ENCODE data around the gene ZBTB20.

Gene ZBTB20

DNA sequence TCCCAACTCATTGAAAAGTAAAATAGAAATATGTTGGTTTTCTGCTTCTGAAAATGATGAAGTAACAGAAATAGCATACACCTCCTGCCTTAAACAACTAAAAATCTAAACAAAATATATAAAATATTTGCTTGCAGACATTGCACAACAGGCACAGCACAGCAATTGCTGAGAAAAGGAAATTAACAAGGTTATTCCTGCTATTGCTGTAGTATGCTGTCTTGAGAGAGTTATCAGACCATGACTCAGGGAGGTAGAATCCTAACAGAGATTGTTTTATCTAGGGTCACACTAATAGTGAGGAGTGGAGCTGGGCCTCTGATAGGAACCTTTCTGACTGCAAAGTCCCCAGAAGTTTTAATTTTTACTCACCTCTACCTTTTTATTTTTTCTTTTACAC, 72.6 kb downstream of the ZBTB20 start:
- no peak for DNase-seq (ENCODE audit: low read depth in 1 of 2, low spot score in 1 of 2)
- no peak for TF ChIP-seq JUND (IDR thresholded peaks at IDR 0.05; ENCODE audit: low read depth)
- in situ Hi-C loops (cut with HindIII; ENCODE audit: low pct_unique_long_range_greater_than_20kb, low sequenced_read_pairs): no loop called here

DNA sequence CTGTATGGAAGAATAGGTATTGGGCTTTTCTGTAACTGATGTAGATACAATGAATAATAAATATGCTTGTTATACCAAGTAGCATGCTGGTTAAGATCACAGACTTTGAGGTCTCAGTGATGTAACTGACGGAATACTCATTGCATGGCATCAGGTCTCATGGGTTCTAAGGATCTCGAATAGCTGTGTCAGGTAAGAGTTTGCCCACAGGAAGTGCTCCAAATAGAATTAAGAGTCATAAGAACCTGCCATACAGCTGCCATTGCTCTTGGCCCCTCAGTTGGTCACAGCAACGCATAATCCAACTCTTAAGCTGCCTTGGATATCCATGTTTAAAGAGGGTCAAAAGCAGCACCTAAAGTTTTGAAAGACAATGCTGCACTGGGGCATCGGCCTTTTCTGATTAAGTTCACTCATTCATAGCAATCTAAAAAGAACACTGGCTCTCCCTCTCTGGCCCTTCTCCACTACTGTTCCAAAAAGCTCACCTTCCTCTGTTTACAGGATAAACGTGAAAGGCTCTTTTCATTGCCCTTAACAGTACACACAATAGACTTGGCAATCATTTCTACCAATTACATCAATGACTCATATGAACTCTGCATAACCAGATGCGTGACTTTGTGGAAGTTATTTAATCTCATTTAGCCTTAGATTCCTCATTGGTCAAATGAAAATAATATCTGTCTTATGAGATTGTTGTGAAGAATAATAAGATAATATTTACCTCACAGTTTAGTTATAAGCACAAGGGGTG, 74.6 kb downstream of the ZBTB20 start:
- DNase-seq (ENCODE audit: low read depth in 1 of 2, low spot score in 1 of 2): no peak
- in situ Hi-C loops (cut with HindIII; ENCODE audit: low pct_unique_long_range_greater_than_20kb, low sequenced_read_pairs): no loop called here
- no peak for TF ChIP-seq JUND (IDR thresholded peaks at IDR 0.05; ENCODE audit: low read depth)

DNA sequence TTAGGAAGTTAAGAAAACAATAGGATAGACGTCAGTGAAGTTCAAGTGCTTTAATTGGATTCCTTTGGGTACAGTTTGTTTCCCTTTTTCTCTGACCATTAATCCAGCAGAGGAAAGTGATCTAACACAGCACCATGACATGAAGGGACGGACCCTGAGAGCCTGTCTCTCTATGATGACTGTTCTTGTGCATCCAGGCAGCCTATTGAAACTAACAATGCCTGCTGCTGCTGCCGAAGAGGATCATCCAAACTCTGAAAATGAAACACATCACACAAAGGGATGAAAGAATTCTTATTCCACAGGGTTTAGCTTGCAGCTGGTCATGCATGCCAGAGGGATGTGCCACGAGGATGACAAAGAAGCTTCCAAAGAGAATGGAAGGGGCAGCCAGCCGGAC, 75.5 kb downstream of the ZBTB20 start:
- in situ Hi-C loops (cut with HindIII; ENCODE audit: low pct_unique_long_range_greater_than_20kb, low sequenced_read_pairs): no loop called here

DNA sequence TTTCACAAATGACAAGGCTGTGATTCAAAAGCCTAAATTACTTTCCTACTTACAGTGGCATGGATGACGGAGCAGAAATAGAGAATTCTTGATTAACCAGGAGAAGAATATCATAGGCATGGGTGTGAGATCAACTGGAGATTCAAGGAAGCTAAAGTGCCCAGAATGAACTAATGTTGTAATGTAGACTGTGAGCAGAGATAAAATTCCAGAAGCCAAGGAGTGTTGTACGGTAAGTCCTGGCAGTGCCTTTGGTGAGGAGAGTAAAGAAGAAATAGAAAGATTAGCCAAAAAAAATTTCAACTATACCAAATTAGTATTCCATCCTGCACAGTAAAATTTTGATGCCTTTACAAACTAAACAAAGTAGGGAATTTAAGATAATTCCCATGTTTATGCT, 75.9 kb downstream of the ZBTB20 start:
- TF ChIP-seq JUND (IDR thresholded peaks at IDR 0.05; ENCODE audit: low read depth): no peak
- no peak for DNase-seq (ENCODE audit: low read depth in 1 of 2, low spot score in 1 of 2)
- in situ Hi-C loops (cut with HindIII; ENCODE audit: low pct_unique_long_range_greater_than_20kb, low sequenced_read_pairs): no loop called here

More for the DNA sequence above, 75.5 kb downstream of the ZBTB20 start:
- no peak for TF ChIP-seq JUND (IDR thresholded peaks at IDR 0.05; ENCODE audit: low read depth)
- DNase-seq (ENCODE audit: low read depth in 1 of 2, low spot score in 1 of 2): no peak

DNA sequence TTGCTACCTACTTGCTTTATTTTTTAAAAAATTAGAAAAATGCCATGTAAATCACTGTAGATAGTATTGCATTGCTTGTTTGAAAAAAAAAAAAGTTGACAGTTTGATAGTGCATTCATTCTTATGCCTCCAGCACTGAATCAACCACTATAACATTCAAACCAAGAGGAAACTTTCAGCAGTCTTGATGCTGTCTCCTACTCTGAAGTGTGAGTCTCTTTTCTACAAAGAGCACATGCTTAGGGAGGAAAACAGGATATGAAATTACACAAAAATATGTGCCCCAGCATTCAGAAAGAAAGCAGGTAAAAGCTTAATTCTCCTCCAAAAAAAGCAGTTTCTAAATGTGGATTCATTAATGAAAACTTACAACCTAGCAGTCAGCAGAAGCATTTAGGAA, 78.3 kb downstream of the ZBTB20 start:
- in situ Hi-C loops (cut with HindIII; ENCODE audit: low pct_unique_long_range_greater_than_20kb, low sequenced_read_pairs): no loop called here
- no peak for TF ChIP-seq JUND (IDR thresholded peaks at IDR 0.05; ENCODE audit: low read depth)
- DNase-seq (ENCODE audit: low read depth in 1 of 2, low spot score in 1 of 2): no peak

DNA sequence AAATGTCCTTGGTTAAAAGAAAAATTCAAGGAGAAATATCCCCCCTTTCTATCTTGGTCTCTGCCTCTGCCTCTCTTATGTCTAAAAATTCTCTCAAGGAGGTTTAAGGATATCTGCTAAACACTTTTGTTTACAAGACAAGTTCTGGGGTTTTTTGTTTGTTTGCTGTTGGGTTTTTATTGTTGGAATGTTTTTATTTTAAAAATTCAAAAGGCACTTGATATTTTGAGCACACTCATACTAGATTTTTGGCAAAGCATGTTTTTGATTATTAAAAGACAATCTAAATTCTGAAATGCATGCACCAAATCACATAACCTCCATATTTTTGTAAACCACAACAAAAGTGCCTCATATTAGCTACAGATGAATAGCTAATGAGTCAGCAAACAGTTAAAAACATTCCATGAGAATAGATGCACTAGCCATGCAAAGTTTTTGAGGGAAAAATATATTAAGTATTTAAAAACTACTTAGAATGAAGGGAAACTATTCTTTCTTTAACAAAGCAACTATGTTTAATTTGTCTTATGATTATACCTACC, 84.6 kb downstream of the ZBTB20 start:
- DNase-seq (ENCODE audit: low read depth in 1 of 2, low spot score in 1 of 2): no peak
- no peak for TF ChIP-seq JUND (IDR thresholded peaks at IDR 0.05; ENCODE audit: low read depth)
- in situ Hi-C loops (cut with HindIII; ENCODE audit: low pct_unique_long_range_greater_than_20kb, low sequenced_read_pairs): no loop called here

DNA sequence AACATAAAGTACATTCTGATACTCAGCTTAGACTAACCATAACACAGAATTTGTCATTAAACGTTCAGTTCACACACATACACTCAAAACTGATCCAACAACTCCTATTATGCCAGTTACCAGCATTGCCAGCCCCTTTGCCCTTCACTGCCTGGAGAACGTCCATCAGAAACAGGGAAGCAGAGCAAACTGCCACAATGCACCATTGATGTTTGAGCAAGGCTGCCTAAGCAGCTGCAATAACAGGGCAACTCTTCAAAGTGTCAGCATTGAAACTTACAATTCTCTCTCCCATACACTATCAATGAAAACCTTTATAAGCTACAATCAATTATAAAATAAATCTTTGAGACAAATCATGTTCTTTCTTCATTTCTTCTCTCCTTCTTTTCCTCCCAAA, 85.1 kb downstream of the ZBTB20 start:
- in situ Hi-C loops (cut with HindIII; ENCODE audit: low pct_unique_long_range_greater_than_20kb, low sequenced_read_pairs): no loop called here
- no peak for DNase-seq (ENCODE audit: low read depth in 1 of 2, low spot score in 1 of 2)
- TF ChIP-seq JUND (IDR thresholded peaks at IDR 0.05; ENCODE audit: low read depth): no peak

DNA sequence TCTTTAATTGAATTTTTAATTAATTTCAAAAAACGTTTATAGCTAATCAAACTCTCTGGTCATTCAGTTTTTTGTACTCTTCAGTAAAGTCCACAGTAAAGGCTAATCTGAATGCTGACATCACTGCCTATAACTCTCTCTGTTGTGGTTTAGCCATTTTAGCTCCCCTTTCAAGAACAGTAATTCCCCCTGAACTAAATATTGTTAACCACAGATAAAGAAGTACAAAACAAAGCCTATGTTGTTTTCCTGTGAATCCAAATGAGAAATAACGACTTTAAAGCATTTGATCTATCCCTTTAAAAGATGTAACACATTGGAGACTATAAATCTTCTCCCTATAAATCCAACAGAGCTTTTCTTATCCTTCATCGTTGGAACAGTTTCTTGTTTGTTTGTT, 94.2 kb downstream of the ZBTB20 start:
- in situ Hi-C loops (cut with HindIII; ENCODE audit: low pct_unique_long_range_greater_than_20kb, low sequenced_read_pairs): no loop called here
- no peak for DNase-seq (ENCODE audit: low read depth in 1 of 2, low spot score in 1 of 2)
- no peak for TF ChIP-seq JUND (IDR thresholded peaks at IDR 0.05; ENCODE audit: low read depth)

DNA sequence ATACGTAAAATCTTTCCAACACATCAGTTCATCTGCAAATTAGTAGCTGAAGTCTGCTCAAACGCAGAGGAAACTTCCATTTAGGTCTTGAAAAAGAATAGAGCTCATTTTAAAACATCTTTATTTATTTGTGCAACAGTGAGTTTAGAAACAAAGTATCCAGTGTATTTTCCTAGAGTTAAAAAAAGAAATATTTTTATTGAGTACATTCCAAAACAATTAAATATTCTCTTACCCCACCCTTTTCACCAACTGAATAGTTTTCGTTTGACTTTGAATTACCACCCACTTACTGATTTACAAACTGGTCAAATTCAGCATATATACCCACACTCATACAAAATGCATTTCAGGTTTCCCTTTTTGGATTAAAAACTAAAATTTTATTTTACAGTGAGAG, 104.7 kb downstream of the ZBTB20 start:
- no peak for DNase-seq (ENCODE audit: low read depth in 1 of 2, low spot score in 1 of 2)
- in situ Hi-C loops (cut with HindIII; ENCODE audit: low pct_unique_long_range_greater_than_20kb, low sequenced_read_pairs): no loop called here
- TF ChIP-seq JUND (IDR thresholded peaks at IDR 0.05; ENCODE audit: low read depth): no peak

DNA sequence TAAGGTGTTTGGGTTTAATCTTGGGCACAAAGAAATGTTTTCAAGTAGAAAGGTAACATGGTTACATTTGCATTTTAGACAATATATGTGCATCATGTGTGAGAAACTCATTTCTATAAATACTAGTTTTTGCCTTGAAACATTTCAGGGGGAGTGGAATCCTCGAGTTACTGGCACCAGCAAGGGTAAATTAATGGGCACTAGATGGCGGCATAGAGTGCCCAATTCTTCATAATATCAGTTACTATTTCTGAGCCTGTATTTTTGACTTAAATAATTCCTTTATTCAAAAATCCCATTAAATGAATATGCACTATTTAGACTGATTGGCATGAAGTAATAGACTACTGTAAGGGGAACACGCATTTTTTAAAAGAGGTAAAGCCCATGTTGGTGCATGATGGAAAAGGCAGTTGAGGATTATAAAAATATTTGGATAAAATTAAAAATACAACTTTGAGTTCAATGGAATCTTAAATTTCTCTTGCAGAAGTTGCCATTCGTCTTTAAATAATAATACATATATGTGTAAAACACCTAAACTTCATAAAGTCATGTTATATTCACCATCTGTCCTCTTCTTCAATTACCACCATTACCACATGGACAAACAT, 106.3 kb downstream of the ZBTB20 start:
- in situ Hi-C loops (cut with HindIII; ENCODE audit: low pct_unique_long_range_greater_than_20kb, low sequenced_read_pairs): no loop called here
- no peak for TF ChIP-seq JUND (IDR thresholded peaks at IDR 0.05; ENCODE audit: low read depth)
- DNase-seq (ENCODE audit: low read depth in 1 of 2, low spot score in 1 of 2): peak; percentile 21 to 49

DNA sequence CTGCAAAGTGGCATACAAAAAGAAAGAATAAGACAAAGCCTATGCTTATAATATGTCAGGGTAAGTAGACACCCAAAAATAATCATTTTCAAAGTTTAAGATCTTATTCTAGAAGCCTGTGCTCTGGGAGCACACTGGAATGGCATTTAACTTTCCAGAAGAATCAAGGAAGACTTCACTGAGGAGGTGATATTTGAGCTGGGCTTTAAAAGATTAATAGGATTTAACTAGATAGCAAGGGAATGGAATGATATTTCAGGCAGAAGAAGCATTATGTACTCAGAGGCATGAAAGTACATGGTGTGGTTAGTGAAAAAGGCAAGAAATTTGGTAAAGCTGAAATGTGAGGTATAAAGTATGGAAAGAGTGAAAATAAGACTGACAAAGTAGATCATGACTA, 106.8 kb downstream of the ZBTB20 start:
- TF ChIP-seq JUND (IDR thresholded peaks at IDR 0.05; ENCODE audit: low read depth): no peak
- in situ Hi-C loops (cut with HindIII; ENCODE audit: low pct_unique_long_range_greater_than_20kb, low sequenced_read_pairs): no loop called here
- DNase-seq (ENCODE audit: low read depth in 1 of 2, low spot score in 1 of 2): no peak

DNA sequence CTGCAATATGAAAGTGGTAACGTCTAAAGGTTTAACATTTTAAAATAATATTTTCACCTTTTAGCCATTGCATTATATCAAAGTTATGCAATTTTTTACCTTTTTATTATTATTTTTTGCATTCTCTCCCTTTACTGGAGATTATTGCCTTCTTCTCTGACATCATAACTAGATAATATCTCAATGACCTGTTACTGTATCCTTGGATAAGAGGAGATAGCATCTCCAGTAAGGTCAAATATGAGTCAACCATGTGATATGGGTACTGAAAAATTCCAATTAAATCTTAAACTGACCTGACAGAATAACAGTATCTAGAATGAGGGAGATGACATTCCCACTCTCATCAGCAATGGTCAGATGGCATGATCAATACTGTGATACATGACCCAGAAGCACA, 108.3 kb downstream of the ZBTB20 start:
- DNase-seq (ENCODE audit: low read depth in 1 of 2, low spot score in 1 of 2): no peak
- TF ChIP-seq JUND (IDR thresholded peaks at IDR 0.05; ENCODE audit: low read depth): no peak

DNA sequence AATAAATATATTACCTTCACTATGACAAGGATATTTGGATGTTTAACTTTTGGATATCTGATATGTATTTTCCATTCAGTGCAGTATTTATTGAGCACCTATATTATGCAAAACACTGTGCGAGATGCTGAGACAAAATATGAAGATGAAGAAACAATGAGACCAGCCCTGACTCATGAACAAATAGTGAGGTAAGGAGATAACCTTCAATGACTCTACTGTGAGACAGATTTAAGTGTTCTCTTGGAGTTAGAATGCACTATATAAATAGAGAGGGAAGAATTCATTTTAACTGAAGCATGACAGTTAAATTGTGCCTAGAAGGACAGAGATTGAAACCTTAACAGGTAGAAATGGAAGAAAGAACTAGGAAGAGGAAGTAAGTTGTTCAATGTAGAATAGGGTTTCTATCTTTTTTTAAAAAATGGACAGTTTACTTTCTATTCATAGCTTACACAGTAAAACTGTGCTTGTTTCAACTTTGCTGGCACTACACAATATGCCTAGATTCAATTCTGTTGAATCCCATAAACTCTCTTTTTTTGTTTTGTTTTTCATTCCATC, 124.2 kb downstream of the ZBTB20 start:
- in situ Hi-C loops (cut with HindIII; ENCODE audit: low pct_unique_long_range_greater_than_20kb, low sequenced_read_pairs): no loop called here
- no peak for DNase-seq (ENCODE audit: low read depth in 1 of 2, low spot score in 1 of 2)
- TF ChIP-seq JUND (IDR thresholded peaks at IDR 0.05; ENCODE audit: low read depth): no peak

More for the DNA sequence above, 108.3 kb downstream of the ZBTB20 start:
- in situ Hi-C loops (cut with HindIII; ENCODE audit: low pct_unique_long_range_greater_than_20kb, low sequenced_read_pairs): no loop called here
